Fibroblast of the aortic adventitia (primary cell): Measurements from ENCODE around the gene LGI2. TPM values are rescaled to one million over a fixed set of nuclear protein-coding genes. Genes with fewer than 3 reads are reported as not detected.

Experiments
- DNase-seq: peaks from one replicate; pipeline ENCODE4 v3.0.0-alpha.2; 2010; ENCODE audit warnings: low read depth
- H3K4me3 ChIP-seq: 2 replicates; pipeline ENCODE4 v1.5.1; 2011; ENCODE audit warnings: low read depth, mild to moderate bottlenecking, control low read depth, low read length, moderate library complexity
- CTCF ChIP-seq: IDR thresholded peaks from 2 replicates; pipeline ENCODE4 v1.5.1; 2011; ENCODE audit warnings: mild to moderate bottlenecking, low read length, control low read depth, inconsistent platforms; ENCODE audit not compliant: insufficient read depth
- total RNA-seq: library from RNA; depleted of rRNA; stranded (reverse); fragments of >200 nt; gene quantifications from 2 replicates; pipeline ENCODE4 v1.2.3, GENCODE V29; 2012; ENCODE audit warnings: low replicate concordance

The LGI2 gene
- total RNA-seq, 1 donor: 0.54 TPM

GRCh38 chr4:24968992-24969391, 61.8 kb downstream of the LGI2 start:
- TF ChIP-seq CTCF: no peak
- DNase-seq: no peak
- H3K4me3 ChIP-seq: no peak overlapping the region

DNA sequence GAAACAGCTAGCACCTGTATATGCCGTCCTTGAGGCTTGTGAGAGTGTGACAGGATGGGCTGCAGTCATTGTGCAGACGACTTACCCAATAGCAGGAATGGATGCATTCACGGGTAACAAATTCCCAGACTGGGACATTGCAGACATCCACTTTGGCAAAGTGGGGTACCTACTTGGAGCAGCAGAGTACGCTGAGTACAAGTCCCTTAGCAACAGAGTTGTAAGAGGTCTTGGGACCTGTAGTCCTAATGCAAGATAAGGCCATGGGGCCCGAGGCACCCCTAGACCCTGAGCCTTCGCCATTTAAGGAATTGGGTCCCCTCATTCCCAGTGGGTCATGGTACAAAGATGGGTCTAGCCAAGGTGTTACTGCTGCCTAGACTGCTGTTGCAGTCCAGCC, 62.5 kb downstream of the LGI2 start:
- TF ChIP-seq CTCF: no peak
- DNase-seq: no peak
- no peak overlapping the region for H3K4me3 ChIP-seq

GRCh38 chr4:24967346-24967745, 63.4 kb downstream of the LGI2 start:
- H3K4me3 ChIP-seq: no peak overlapping the region
- DNase-seq: no peak

DNA sequence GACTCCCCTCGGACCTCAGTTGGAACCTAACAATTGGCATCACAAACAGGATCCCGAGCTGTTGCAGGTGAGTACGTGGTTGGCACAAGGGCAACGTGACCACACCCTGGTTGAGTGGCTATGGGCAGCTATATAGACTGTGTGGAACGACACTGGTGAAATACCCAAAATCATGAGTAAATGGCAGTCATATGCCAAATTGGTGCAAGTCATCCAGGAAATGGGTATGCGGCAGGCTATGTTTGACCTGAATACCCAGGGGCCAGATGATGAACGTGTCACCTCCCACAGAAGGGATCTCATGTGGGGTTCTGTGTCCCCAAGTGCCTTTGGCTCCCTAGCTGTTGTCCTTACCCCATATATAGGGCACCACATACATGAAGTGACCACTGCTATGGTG, 64.7 kb downstream of the LGI2 start:
- no peak for TF ChIP-seq CTCF
- no peak for DNase-seq
- no peak overlapping the region for H3K4me3 ChIP-seq

More at GRCh38 chr4:24967346-24967745, 63.4 kb downstream of the LGI2 start:
- TF ChIP-seq CTCF: no peak

DNA sequence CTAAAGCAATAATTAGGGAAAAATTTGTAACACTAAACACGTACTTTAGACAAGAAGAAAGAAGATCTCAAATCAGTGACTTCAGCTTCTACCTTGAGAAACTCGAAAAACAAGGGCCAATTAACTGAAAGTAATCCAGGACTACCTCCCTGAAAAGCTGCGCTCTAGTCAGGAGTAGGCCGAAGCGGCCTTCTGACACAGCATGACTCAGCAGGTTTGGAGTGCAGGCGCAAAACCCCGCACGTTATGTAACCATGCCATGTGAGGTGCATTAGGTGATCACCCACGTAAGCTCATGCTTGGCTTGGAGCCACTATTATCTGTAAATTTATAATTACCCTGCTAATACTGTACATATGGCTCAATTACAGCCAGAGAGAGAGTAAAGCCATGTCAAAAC, 65.1 kb downstream of the LGI2 start:
- no peak for DNase-seq
- no peak overlapping the region for H3K4me3 ChIP-seq
- TF ChIP-seq CTCF: no peak

DNA sequence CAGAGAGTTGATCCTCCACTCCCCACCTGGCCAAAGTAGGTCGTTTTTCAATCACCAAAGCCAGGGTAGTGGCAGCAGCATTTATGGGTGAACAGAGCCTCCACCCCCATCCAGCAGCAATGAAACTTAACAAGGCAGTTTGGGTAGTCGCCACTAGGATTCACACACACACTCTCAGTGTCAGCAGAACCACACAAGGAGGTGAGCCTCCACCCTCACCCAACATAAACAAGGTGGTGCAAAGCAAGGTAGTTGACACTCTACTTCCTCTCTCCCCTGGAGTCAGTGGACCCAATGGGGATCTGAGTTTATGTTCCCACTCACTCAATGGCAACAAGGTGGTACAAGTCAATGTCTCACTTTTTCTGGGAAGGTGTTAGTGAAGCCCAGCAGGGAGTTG, 67.5 kb downstream of the LGI2 start:
- no peak for TF ChIP-seq CTCF
- no peak for DNase-seq

GRCh38 chr4:24957886-24958285, 72.9 kb downstream of the LGI2 start:
- no peak for TF ChIP-seq CTCF
- DNase-seq: no peak
- no peak overlapping the region for H3K4me3 ChIP-seq

More for the DNA sequence above, 67.5 kb downstream of the LGI2 start:
- no peak overlapping the region for H3K4me3 ChIP-seq
